Measurements from ENCODE around the gene KANSL1L.

KANSL1L gene

GRCh38 chr2:210169516-210170195, 1.6 kb downstream of the KANSL1L start:
- Mint-ChIP-seq H3K36me3 (no peaks in the 10 kb centered on the region), H3K4me3 (peak overlapping the region; percentile 98), H3K4me1 (peaks cover 6 to 17% of the 10 kb centered on the region in 2 donors), H3K9me3 (no peaks in the 10 kb centered on the region), H3K27ac (peak overlapping the region; percentile 98), H3K27me3 (no peaks in the 10 kb centered on the region)
- DNase-seq (no peak), ATAC-seq (replicated peaks) (peak; percentile 6 to 37)

GRCh38 chr2:210167227-210167626, 4.0 kb downstream of the KANSL1L start:
- no peaks in the 10 kb centered on the region for H3K27me3 Mint-ChIP-seq
- ATAC-seq (replicated peaks) (no peak), DNase-seq (no peak)
- no peaks in the 10 kb centered on the region for H3K9me3 Mint-ChIP-seq
- no peak overlapping the region for H3K4me3 Mint-ChIP-seq
- peaks cover 0 to 3% of the 10 kb centered on the region in 2 donors for H3K36me3 Mint-ChIP-seq
- H3K4me1 Mint-ChIP-seq = peaks cover 15 to 29% of the 10 kb centered on the region in 2 donors
- no peak overlapping the region for H3K27ac Mint-ChIP-seq

- Mint-ChIP-seq H3K9me3 (no peaks in the 10 kb centered on the region), H3K4me1 (peaks cover 12 to 19% of the 10 kb centered on the region in 2 donors), H3K27ac (no peak overlapping the region), H3K27me3 (no peaks in the 10 kb centered on the region), H3K36me3 (peaks cover 0 to 3% of the 10 kb centered on the region in 2 donors), H3K4me3 (peak overlapping the region; percentile 39 to 68)
- DNase-seq (no peak), ATAC-seq (replicated peaks) (peak; percentile 52 to 56)
Observed at GRCh38 chr2:210162466-210163124, 8.6 kb downstream of the KANSL1L start.

- Mint-ChIP-seq H3K4me3 (no peak overlapping the region), H3K27me3 (no peaks in the 10 kb centered on the region), H3K36me3 (peaks cover 7 to 8% of the 10 kb centered on the region in 2 donors), H3K9me3 (no peaks in the 10 kb centered on the region), H3K4me1 (peaks cover 12 to 25% of the 10 kb centered on the region in 2 donors), H3K27ac (no peak overlapping the region)
- ATAC-seq (replicated peaks) = no peak
- DNase-seq = no peak
Observed at GRCh38 chr2:210159059-210159458, 12.2 kb downstream of the KANSL1L start.

GRCh38 chr2:210158236-210158635, 13.0 kb downstream of the KANSL1L start:
- Mint-ChIP-seq H3K27ac (no peak overlapping the region), H3K4me1 (peaks cover 10 to 22% of the 10 kb centered on the region in 2 donors), H3K9me3 (no peaks in the 10 kb centered on the region), H3K36me3 (peaks cover 10 to 13% of the 10 kb centered on the region in 2 donors), H3K4me3 (no peak overlapping the region), H3K27me3 (no peaks in the 10 kb centered on the region)
- ATAC-seq (replicated peaks) = no peak
- no peak for DNase-seq

- H3K4me3 Mint-ChIP-seq = no peak overlapping the region
- H3K4me1 Mint-ChIP-seq = peaks cover 5 to 15% of the 10 kb centered on the region in 2 donors
- no peaks in the 10 kb centered on the region for H3K27me3 Mint-ChIP-seq
- no peak for DNase-seq
- peaks cover 10% of the 10 kb centered on the region in 2 donors for H3K36me3 Mint-ChIP-seq
- no peak for ATAC-seq (replicated peaks)
- no peaks in the 10 kb centered on the region for H3K9me3 Mint-ChIP-seq
- no peak overlapping the region for H3K27ac Mint-ChIP-seq
Observed at GRCh38 chr2:210157526-210157925, 13.7 kb downstream of the KANSL1L start.

GRCh38 chr2:210147614-210148013, 23.6 kb downstream of the KANSL1L start:
- Mint-ChIP-seq H3K27ac (no peak overlapping the region), H3K4me1 (no peaks in the 10 kb centered on the region), H3K9me3 (peaks cover 6% of the 10 kb centered on the region in 2 donors), H3K27me3 (no peaks in the 10 kb centered on the region), H3K4me3 (no peak overlapping the region), H3K36me3 (peaks cover 20 to 36% of the 10 kb centered on the region in 2 donors)
- no peak for DNase-seq
- ATAC-seq (replicated peaks) = no peak

- Mint-ChIP-seq H3K9me3 (peaks cover 0 to 1% of the 10 kb centered on the region in 2 donors), H3K27ac (no peak overlapping the region)
- ATAC-seq (replicated peaks) = no peak
Observed at GRCh38 chr2:210132239-210132638, 39.0 kb downstream of the KANSL1L start.

GRCh38 chr2:210128961-210129360, 42.2 kb downstream of the KANSL1L start:
- Mint-ChIP-seq H3K36me3 (peaks cover 28 to 35% of the 10 kb centered on the region in 2 donors), H3K9me3 (peaks cover 5 to 10% of the 10 kb centered on the region in 2 donors), H3K4me1 (peaks cover 0 to 5% of the 10 kb centered on the region in 2 donors), H3K27me3 (no peaks in the 10 kb centered on the region), H3K27ac (no peak overlapping the region), H3K4me3 (no peak overlapping the region)
- DNase-seq (no peak), ATAC-seq (replicated peaks) (no peak)

More at GRCh38 chr2:210132239-210132638, 39.0 kb downstream of the KANSL1L start:
- Mint-ChIP-seq H3K27me3 (no peaks in the 10 kb centered on the region), H3K4me3 (no peak overlapping the region), H3K36me3 (peaks cover 6 to 7% of the 10 kb centered on the region in 2 donors), H3K4me1 (peaks cover 0 to 5% of the 10 kb centered on the region in 2 donors)
- no peak for DNase-seq

- Mint-ChIP-seq H3K27me3 (no peaks in the 10 kb centered on the region), H3K9me3 (peaks cover 26 to 34% of the 10 kb centered on the region in 2 donors), H3K4me3 (no peak overlapping the region), H3K27ac (no peak overlapping the region), H3K4me1 (no peaks in the 10 kb centered on the region), H3K36me3 (peaks cover 46 to 51% of the 10 kb centered on the region in 2 donors)
- DNase-seq = no peak
- no peak for ATAC-seq (replicated peaks)
Observed at GRCh38 chr2:210113614-210114235, 57.5 kb downstream of the KANSL1L start.

GRCh38 chr2:210112871-210113270, 58.3 kb downstream of the KANSL1L start:
- Mint-ChIP-seq H3K27me3 (no peaks in the 10 kb centered on the region), H3K4me1 (no peaks in the 10 kb centered on the region), H3K4me3 (no peak overlapping the region), H3K9me3 (peaks cover 26 to 34% of the 10 kb centered on the region in 2 donors), H3K36me3 (peaks cover 44 to 51% of the 10 kb centered on the region in 2 donors), H3K27ac (no peak overlapping the region)
- DNase-seq (no peak), ATAC-seq (replicated peaks) (no peak)

- Mint-ChIP-seq H3K9me3 (no peaks in the 10 kb centered on the region), H3K27ac (no peak overlapping the region), H3K4me1 (no peaks in the 10 kb centered on the region), H3K36me3 (peaks cover 13 to 19% of the 10 kb centered on the region in 2 donors), H3K27me3 (no peaks in the 10 kb centered on the region), H3K4me3 (no peak overlapping the region)
- DNase-seq = no peak
- no peak for ATAC-seq (replicated peaks)
Observed at GRCh38 chr2:210099940-210100339, 71.3 kb downstream of the KANSL1L start.

GRCh38 chr2:210094787-210095186, 76.4 kb downstream of the KANSL1L start:
- no peaks in the 10 kb centered on the region for H3K9me3 Mint-ChIP-seq
- no peak overlapping the region for H3K4me3 Mint-ChIP-seq
- no peaks in the 10 kb centered on the region for H3K4me1 Mint-ChIP-seq
- H3K27ac Mint-ChIP-seq = no peak overlapping the region
- ATAC-seq (replicated peaks) = no peak
- peaks cover 0 to 4% of the 10 kb centered on the region in 2 donors for H3K36me3 Mint-ChIP-seq
- no peaks in the 10 kb centered on the region for H3K27me3 Mint-ChIP-seq
- no peak for DNase-seq

- DNase-seq (no peak), ATAC-seq (replicated peaks) (no peak)
- Mint-ChIP-seq H3K9me3 (no peaks in the 10 kb centered on the region), H3K27me3 (no peaks in the 10 kb centered on the region), H3K4me1 (no peaks in the 10 kb centered on the region), H3K36me3 (peaks cover 0 to 7% of the 10 kb centered on the region in 2 donors), H3K4me3 (no peak overlapping the region), H3K27ac (no peak overlapping the region)
Observed at GRCh38 chr2:210092791-210093190, 78.4 kb downstream of the KANSL1L start.
